Endometrial microvascular endothelial cells (primary cell): ENCODE data around the gene SELL. TPM values are rescaled to one million over a fixed set of nuclear protein-coding genes. Genes with fewer than 3 reads are reported as not detected.
"Not testable (repeated sequence)": the region's sequence is repeated elsewhere in the genome, so short reads cannot be mapped to it uniquely, and the experiment has no call there.

Experiments
- in situ Hi-C: cut with HindIII; loops from 2 replicates; pipeline ENCODE4 v1.10.0; 2017; ENCODE audit warnings: low sequenced_read_pairs, low pct_unique_long_range_greater_than_20kb; ENCODE audit errors: inconsistent ontology term
- total RNA-seq: library from RNA; depleted of rRNA; stranded (reverse); fragments of >200 nt; gene quantifications from one replicate; pipeline ENCODE4 v1.2.3, GENCODE V29; 2015; ENCODE audit errors: inconsistent ontology term

Gene SELL
- total RNA-seq, 1 donor from 2014 or later, result not detected

GRCh38 chr1:169680377-169681019 lies 30.9 kb downstream of the SELL start:
- in situ Hi-C loops, result no loop called here

GRCh38 chr1:169679692-169680091 lies 31.7 kb downstream of the SELL start:
- in situ Hi-C loops, result no loop called here

GRCh38 chr1:169676001-169676400 lies 35.4 kb downstream of the SELL start:
- in situ Hi-C loops, result no loop called here

DNA sequence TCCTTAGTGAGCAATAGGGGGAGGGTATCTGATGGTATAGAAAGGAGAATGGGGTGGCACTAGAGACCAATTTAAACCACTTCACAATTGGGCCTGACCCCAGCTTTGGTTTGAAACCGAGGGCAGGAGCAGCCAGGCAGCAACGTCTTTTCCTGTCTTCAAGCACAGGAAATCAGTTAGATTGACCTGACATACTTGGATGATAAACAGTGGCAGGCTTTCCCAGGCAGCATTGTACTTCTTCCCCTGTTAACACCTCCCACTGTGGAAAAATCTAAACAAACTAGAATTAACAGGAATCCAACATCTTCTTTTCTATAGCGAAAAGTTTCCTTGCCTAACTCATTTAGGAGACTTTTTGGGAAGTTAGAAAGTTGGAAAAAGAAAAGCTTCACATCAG lies 40.6 kb downstream of the SELL start:
- in situ Hi-C loops, result no loop called here

DNA sequence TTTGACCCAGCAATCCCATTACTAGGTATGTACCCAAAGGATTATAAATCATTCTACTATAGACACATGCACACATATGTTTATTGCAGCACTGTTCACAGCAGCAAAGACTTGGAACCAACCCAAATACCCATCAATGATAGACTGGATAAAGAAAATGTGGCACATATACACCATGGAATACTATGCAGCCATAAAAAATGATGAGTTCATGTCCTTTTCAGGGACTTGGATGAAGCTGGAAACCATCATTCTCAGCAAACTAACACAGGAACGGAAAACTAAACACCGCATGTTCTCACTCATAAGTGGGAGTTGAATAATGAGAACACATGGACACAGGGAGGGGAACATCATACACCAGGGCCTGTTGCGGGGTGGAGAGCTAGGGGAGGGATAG lies 41.2 kb downstream of the SELL start:
- in situ Hi-C loops, result not testable (repeated sequence)

- in situ Hi-C loops, result not testable (repeated sequence)
These were observed 43.5 kb downstream of the SELL start for GRCh38 chr1:169667699-169668596.

- in situ Hi-C loops, result not testable (repeated sequence)
These were observed 44.2 kb downstream of the SELL start for GRCh38 chr1:169667227-169667639.

DNA sequence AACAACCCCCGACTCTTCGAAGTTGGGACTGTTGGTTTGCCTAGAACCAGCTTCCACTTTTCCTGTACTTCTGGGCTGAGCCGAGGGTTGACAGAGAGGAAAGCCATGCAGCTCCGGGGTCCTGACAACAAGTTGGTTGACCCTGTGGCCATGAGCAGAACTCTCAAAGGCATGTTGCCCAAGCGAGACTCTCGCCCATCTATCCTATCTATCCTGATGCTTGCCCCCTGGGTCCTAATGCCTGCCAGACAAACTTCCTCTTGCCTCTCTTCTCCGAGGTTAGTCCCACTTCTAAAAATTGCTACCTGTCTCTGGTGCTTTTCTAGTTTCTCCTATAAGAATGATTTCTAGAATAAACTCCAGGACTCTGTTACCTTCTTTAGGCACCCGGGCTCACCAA lies 48.7 kb downstream of the SELL start:
- in situ Hi-C loops, result not testable (repeated sequence)

DNA sequence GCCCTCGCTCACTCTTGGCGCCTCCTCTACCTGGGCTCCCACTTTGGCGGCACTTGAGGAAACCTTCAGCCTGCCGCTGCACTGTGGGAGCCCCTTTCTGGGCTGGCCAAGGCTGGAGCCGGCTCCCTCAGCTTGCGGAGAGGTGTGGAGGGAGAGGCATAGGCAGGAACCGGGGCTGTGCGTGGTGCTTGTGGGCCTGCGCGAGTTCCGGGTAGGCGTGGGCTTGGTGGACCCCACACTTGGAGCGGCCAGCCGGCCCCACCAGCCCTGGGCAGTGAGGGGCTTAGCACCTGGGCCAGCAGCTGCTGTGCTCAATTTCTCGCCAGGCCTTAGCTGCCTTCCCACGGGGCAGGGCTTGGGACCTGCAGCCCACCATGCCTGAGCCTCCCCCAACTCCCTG lies 50.4 kb downstream of the SELL start:
- in situ Hi-C loops, result not testable (repeated sequence)

DNA sequence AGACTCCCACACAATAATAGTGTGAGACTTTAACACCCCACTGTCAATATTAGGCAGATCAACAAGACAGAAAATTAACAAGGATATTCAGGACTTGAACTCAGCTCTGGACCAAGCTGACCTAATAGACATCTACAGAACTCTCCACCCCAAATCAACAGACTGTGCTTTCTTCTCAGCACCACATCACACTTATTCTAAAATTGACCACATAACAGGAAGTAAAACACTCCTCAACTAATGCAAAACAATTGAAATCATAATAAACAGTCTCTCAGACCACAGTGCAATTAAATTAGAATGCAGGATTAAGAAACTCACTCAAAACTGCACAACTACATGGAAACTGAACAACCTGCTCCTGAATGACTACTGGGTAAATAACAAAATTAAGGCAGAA lies 52.6 kb downstream of the SELL start:
- in situ Hi-C loops, result not testable (repeated sequence)

- in situ Hi-C loops, result no loop called here
These were observed 57.5 kb downstream of the SELL start for GRCh38 chr1:169653873-169654272.

DNA sequence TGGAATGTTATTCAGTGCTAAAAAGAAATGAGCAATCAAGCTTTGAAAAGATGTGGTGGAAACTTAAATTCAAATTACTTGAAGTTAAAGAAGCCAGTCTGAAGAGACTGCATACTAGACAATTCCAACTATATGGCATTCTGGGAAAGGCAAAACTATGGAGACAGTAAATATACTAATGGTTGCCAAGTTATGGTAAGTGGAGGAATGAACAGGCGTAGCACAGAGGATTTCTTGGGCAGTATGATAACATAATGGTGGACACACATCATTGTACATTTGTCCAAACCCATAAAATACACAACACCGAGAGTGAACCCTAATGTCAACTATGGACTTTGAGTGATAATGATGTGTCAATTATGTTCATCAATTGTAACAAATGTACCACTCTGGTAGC lies 60.4 kb downstream of the SELL start:
- in situ Hi-C loops, result no loop called here

DNA sequence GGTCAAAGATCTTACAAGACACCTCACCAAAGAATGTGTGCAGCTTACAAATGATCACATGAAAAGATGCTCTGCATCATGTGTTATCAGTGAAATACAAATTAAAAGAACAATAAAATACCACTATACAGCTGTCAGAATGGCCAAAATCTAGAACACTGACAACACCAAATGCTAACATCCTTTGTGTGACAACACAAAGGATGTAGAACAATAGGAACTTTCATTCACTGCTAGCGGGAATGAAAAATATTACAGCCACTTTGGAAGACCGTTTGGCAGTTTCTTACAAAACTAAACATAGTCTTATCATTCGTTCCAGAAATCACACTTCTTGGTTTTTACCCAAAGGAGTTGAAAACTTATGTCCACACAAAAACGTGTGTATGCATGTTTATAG lies 60.9 kb downstream of the SELL start:
- in situ Hi-C loops, result no loop called here

DNA sequence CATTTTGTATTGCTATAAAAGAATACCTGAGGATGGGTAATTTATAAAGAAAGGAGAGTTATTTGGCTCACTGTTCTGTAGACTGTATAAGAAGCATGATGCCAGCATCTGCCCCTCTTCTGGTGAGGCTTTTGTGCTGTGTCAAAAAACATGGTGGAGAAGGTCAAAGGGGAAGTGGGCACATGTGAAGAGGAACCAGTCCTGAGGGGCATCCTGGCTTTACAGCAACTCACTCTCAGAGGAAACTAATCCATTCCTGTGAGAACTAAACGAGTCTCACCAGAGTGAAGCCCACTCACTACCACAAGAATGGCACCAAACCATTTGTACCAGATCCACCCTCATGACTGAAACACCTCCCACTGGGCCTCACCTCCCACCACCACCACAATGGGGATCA lies 62.7 kb downstream of the SELL start:
- in situ Hi-C loops, result no loop called here

GRCh38 chr1:169648187-169648586 lies 63.2 kb downstream of the SELL start:
- in situ Hi-C loops, result no loop called here

- in situ Hi-C loops, result no loop called here
These were observed 63.9 kb downstream of the SELL start for GRCh38 chr1:169647512-169647911.

DNA sequence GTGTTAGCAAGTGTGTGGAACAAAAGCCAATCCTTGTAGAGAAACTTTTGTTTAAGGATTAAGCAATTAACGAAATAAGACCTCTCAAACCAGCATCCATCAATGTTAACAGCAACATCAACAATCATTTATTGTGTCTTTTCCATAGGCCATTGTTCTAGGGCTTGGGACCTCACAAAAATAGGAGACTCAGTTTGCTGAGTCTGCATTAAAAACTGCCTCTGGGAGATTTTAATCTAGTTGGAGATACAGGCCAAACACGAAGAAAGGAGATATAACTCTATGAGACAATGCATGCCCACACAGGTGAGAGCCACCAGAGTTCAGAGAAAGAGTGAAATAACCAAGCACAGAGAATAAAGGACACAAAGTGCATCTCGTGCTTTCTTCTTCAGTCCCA lies 67.1 kb downstream of the SELL start:
- in situ Hi-C loops, result no loop called here
